Mesothelial cell of epicardium (in vitro differentiated cells): ENCODE results near the gene SCGB1D4. TPM values are rescaled to one million over a fixed set of nuclear protein-coding genes. Genes with fewer than 3 reads are reported as not detected.

Experiments used
- DNase-seq, 2 experiments: peaks; one replicate each; pipeline ENCODE4 v3.0.0; 2021; ENCODE audit warnings: low spot score in 2 of 2; ENCODE audit not compliant: unreplicated experiment in 2 of 2
- H3K27ac Mint-ChIP-seq: 2 replicates; pipeline ENCODE4 v1.8.0; 2021; ENCODE audit warnings: mixed read lengths
- H3K27me3 Mint-ChIP-seq: 2 replicates; pipeline ENCODE4 v1.8.0; 2021; ENCODE audit warnings: low read depth, mixed read lengths
- H3K36me3 Mint-ChIP-seq: 2 replicates; pipeline ENCODE4 v1.8.0; 2021; ENCODE audit warnings: mixed read lengths
- H3K4me1 Mint-ChIP-seq: 2 replicates; pipeline ENCODE4 v1.8.0; 2021; ENCODE audit warnings: mixed read lengths
- H3K4me3 Mint-ChIP-seq: 2 replicates; pipeline ENCODE4 v1.8.0; 2021; ENCODE audit warnings: mild to moderate bottlenecking, moderate library complexity, mixed read lengths
- H3K9me3 Mint-ChIP-seq: 2 replicates; pipeline ENCODE4 v1.8.0; 2021; ENCODE audit warnings: mixed read lengths
- total RNA-seq: library from RNA; stranded (reverse); gene quantifications from 3 replicates; pipeline ENCODE4 v1.2.1, GENCODE V29; 2021
- TF ChIP-seq, protein P1 (sequence below): fragments of 200-600 bp; sonication (generic); IDR thresholded peaks from one replicate; pipeline ENCODE4 v1.5.0; 2021; ENCODE audit warnings: antibody characterized with exemption; ENCODE audit not compliant: unreplicated experiment

The SCGB1D4 gene
- total RNA-seq, 1 donor from 2014 or later: not detected

DNA sequence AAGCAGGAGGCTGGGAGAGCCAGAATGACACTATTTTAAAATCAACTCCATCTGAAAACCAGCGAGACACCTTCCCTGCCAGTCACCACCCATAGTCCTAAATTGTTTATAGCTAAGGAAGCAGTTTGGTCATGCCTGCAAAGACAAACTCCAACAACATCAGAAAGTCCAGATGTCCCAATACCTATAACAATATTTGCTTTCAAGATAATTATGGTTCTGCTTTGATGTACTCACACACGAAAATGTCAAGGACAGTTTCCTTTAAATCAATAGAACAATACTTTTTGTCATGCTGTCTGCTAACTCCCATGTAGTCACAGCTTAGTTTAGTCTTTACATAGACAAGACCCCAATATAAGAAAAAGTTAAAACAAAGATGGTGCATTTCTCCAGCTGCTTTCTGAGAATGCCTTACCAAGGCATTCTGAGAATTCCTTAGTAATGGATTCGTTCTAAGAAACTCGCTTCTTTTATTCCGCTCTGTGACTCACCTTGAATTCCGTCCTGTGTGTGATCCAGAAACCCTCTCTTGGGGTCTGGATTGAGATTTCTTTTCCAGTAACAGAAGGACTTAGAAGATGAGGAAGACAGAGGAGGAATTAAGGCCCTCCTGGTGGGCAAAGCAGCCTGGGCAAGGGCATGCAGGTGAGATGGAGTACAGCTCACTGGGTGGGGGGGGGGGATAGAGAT lies 38.5 kb downstream of the SCGB1D4 start:
- DNase-seq: no peak
- Mint-ChIP-seq H3K36me3 (no peaks in the 10 kb centered on the region), H3K4me3 (no peak overlapping the region), H3K27ac (no peak overlapping the region), H3K9me3 (no peaks in the 10 kb centered on the region), H3K4me1 (no peaks in the 10 kb centered on the region), H3K27me3 (peaks cover 36% of the 10 kb centered on the region)
- TF ChIP-seq, protein P1, sequence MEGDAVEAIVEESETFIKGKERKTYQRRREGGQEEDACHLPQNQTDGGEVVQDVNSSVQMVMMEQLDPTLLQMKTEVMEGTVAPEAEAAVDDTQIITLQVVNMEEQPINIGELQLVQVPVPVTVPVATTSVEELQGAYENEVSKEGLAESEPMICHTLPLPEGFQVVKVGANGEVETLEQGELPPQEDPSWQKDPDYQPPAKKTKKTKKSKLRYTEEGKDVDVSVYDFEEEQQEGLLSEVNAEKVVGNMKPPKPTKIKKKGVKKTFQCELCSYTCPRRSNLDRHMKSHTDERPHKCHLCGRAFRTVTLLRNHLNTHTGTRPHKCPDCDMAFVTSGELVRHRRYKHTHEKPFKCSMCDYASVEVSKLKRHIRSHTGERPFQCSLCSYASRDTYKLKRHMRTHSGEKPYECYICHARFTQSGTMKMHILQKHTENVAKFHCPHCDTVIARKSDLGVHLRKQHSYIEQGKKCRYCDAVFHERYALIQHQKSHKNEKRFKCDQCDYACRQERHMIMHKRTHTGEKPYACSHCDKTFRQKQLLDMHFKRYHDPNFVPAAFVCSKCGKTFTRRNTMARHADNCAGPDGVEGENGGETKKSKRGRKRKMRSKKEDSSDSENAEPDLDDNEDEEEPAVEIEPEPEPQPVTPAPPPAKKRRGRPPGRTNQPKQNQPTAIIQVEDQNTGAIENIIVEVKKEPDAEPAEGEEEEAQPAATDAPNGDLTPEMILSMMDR: no peak

DNA sequence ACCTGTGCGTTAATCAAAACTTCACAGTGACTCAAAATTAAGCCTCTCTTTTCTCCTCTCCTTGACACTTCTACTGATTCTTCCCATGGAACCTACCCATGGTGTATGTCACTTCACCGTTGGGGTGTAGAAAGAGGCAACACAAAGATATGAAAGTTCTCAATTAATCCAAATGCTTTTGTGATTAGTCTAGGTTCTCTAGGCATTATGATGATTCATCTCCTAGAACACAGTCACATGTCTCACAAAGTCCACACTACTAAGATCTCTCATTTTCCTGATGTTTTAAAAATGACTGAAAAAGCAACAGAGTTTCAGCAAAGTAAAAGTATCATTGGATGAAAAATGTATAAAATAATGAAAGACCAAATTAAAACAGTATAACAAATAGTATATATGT lies 42.6 kb downstream of the SCGB1D4 start:
- no peaks in the 10 kb centered on the region for H3K4me1 Mint-ChIP-seq
- H3K27me3 Mint-ChIP-seq: peaks cover 11% of the 10 kb centered on the region
- DNase-seq: no peak
- no peak overlapping the region for H3K4me3 Mint-ChIP-seq
- no peak overlapping the region for H3K27ac Mint-ChIP-seq
- H3K36me3 Mint-ChIP-seq: no peaks in the 10 kb centered on the region
- TF ChIP-seq, protein P1: no peak
- H3K9me3 Mint-ChIP-seq: peaks cover 17% of the 10 kb centered on the region

DNA sequence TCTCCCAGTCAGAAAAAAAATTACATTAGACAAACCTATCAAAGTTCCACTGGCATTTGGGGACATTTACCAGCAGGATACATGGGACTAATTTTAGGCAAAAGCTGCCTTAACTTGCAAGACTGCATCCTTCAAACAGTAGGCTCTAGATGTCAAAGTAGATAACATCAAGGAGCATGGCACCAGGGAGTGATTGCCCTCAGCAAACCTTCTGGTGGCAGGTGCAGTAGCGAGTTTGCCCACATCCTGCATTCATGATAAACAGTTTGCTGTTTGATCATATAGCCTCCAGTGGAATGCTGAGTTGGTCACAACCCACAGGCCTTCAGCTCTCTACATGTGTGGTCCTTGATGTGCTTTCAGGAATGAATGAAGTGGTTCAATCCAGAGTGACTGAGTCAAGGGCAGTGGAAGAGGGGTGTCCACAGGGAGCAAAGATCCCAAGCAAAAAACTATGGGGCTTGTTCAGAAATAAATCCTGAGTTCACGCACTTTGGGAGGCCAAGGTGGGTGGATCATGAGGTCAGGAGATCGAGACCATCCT lies 44.8 kb downstream of the SCGB1D4 start:
- peaks cover 2% of the 10 kb centered on the region for H3K27me3 Mint-ChIP-seq
- TF ChIP-seq, protein P1: no peak
- H3K4me3 Mint-ChIP-seq: no peak overlapping the region
- H3K4me1 Mint-ChIP-seq: no peaks in the 10 kb centered on the region
- no peak for DNase-seq
- H3K36me3 Mint-ChIP-seq: no peaks in the 10 kb centered on the region
- no peak overlapping the region for H3K27ac Mint-ChIP-seq
- H3K9me3 Mint-ChIP-seq: peaks cover 37% of the 10 kb centered on the region

DNA sequence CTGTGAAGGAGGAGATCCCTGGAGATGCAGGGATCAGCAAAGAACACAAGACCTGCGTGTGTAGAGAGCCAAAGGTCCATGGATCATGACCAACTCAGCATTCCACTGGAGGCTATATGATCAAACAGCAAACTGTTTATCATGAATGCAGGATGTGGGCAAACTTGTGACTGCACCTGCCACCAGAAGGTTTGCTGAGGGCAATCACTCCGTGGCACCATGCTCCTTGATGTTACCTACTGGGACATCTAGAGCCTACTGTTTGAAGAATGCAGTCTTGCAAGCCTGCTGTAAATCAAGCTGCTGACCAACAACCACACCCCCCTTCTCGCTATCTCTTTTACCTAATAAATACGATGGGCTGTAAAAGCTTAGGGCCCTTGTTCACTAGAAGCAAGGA lies 47.2 kb downstream of the SCGB1D4 start:
- Mint-ChIP-seq H3K4me3 (no peak overlapping the region), H3K4me1 (no peaks in the 10 kb centered on the region), H3K27ac (no peak overlapping the region), H3K9me3 (peaks cover 37% of the 10 kb centered on the region), H3K27me3 (no peaks in the 10 kb centered on the region), H3K36me3 (no peaks in the 10 kb centered on the region)
- TF ChIP-seq, protein P1: no peak
- no peak for DNase-seq

Other genes starting within 250 kb of the SCGB1D4 start
- 50.4 to 51.6 TPM (median 50.9 TPM) in 3 replicates for gene INCENP, start 175.1 kb downstream of the SCGB1D4 start, total RNA-seq
- gene SCGB1D1, start 108.9 kb downstream of the SCGB1D4 start, total RNA-seq: not detected in 3 replicates
- gene SCGB2A1, start 90.4 kb downstream of the SCGB1D4 start, total RNA-seq: not detected in 3 replicates
- gene SCGB1D2, start 56.8 kb downstream of the SCGB1D4 start, total RNA-seq: not detected in 3 replicates
- gene SCGB2A2, start 28.9 kb downstream of the SCGB1D4 start, total RNA-seq: not detected in 3 replicates
- 6.5 to 7.5 TPM (median 6.7 TPM) in 3 replicates for gene ASRGL1, start 38.4 kb upstream of the SCGB1D4 start, total RNA-seq
- not detected in 3 replicates for gene SCGB1A1, start 120.0 kb upstream of the SCGB1D4 start, total RNA-seq
- gene AHNAK, start 247.7 kb upstream of the SCGB1D4 start, total RNA-seq: 456 to 481 TPM (median 480 TPM) in 3 replicates